Brain microvascular endothelial cell (primary cell): ENCODE measurements around the gene NEDD4.
A peak's percentile ranks its signal among the peaks of the same experiment; 100 is the strongest.

Experiments used
- DNase-seq: peaks from one replicate; pipeline ENCODE4 v3.0.0-alpha.2; 2020
- H3K27ac ChIP-seq: fragments of 250-450 bp; sonication (Bioruptor Pico); 2 replicates; pipeline ENCODE4 v1.5.1; 2020; ENCODE audit warnings: mild to moderate bottlenecking, moderate library complexity
- H3K27me3 ChIP-seq: fragments of 250-450 bp; sonication (Bioruptor Pico); replicated peaks from 2 replicates; pipeline ENCODE4 v1.5.1; 2020; ENCODE audit warnings: mild to moderate bottlenecking
- H3K36me3 ChIP-seq: fragments of 250-450 bp; sonication (Bioruptor Pico); replicated peaks from 2 replicates; pipeline ENCODE4 v1.5.1; 2020; ENCODE audit warnings: mild to moderate bottlenecking
- H3K4me3 ChIP-seq: 2 replicates; pipeline ENCODE4 v1.5.1; 2011; ENCODE audit warnings: low read depth, mild to moderate bottlenecking, control low read depth, low read length, moderate library complexity
- in situ Hi-C: cut with HindIII; loops from 2 replicates; pipeline ENCODE4 v1.10.0; 2017; ENCODE audit warnings: low sequenced_read_pairs, low pct_ligation_motif_present
- TF ChIP-seq, protein P1 (sequence below): IDR thresholded peaks from 2 replicates; pipeline ENCODE4 v1.5.1; 2011; ENCODE audit warnings: low read depth, mild to moderate bottlenecking, moderate library complexity, low read length, control low read depth, inconsistent platforms; ENCODE audit errors: missing control alignments

The NEDD4 gene

GRCh38 chr15:55915876-55916567 is 77.4 kb downstream of the NEDD4 start:
- Histone ChIP-seq H3K27me3 (no peaks in the 10 kb centered on the region), H3K27ac (no peak overlapping the region), H3K4me3 (no peak overlapping the region), H3K36me3 (no peaks in the 10 kb centered on the region)
- in situ Hi-C loops: no loop called here
- TF ChIP-seq, protein P1, sequence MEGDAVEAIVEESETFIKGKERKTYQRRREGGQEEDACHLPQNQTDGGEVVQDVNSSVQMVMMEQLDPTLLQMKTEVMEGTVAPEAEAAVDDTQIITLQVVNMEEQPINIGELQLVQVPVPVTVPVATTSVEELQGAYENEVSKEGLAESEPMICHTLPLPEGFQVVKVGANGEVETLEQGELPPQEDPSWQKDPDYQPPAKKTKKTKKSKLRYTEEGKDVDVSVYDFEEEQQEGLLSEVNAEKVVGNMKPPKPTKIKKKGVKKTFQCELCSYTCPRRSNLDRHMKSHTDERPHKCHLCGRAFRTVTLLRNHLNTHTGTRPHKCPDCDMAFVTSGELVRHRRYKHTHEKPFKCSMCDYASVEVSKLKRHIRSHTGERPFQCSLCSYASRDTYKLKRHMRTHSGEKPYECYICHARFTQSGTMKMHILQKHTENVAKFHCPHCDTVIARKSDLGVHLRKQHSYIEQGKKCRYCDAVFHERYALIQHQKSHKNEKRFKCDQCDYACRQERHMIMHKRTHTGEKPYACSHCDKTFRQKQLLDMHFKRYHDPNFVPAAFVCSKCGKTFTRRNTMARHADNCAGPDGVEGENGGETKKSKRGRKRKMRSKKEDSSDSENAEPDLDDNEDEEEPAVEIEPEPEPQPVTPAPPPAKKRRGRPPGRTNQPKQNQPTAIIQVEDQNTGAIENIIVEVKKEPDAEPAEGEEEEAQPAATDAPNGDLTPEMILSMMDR: no peak
- DNase-seq: no peak

GRCh38 chr15:55915221-55915620 is 78.2 kb downstream of the NEDD4 start:
- Histone ChIP-seq H3K36me3 (no peaks in the 10 kb centered on the region), H3K27ac (no peak overlapping the region), H3K4me3 (peak overlapping the region; percentile 18), H3K27me3 (no peaks in the 10 kb centered on the region)
- TF ChIP-seq, protein P1: no peak
- in situ Hi-C loops: no loop called here
- no peak for DNase-seq

DNA sequence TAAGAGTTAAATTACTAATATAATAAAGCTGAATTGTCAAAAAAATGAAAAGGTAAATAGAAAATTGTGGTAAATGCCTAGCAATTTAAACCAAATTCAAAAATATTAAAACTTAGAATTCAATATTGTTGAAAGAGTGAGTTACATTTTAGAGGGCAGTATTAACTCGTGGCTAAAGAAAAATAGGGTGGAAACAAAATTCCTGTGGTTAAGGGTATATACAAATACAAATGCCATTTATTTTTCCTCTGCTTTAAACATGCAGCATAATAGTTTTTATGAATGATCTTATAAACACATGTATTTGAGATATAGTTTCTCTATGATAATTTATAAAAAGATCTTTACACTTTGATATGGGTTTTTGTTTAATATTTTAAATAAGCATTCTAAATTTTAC is 79.0 kb downstream of the NEDD4 start:
- in situ Hi-C loops: no loop called here
- Histone ChIP-seq H3K4me3 (no peak overlapping the region), H3K27ac (no peak overlapping the region), H3K36me3 (no peaks in the 10 kb centered on the region), H3K27me3 (no peaks in the 10 kb centered on the region)
- TF ChIP-seq, protein P1: no peak
- DNase-seq: no peak

GRCh38 chr15:55912982-55913381 is 80.4 kb downstream of the NEDD4 start:
- Histone ChIP-seq H3K27me3 (no peaks in the 10 kb centered on the region), H3K36me3 (no peaks in the 10 kb centered on the region), H3K4me3 (no peak overlapping the region), H3K27ac (no peak overlapping the region)
- TF ChIP-seq, protein P1: no peak
- in situ Hi-C loops: no loop called here
- no peak for DNase-seq

GRCh38 chr15:55909036-55909811 is 84.2 kb downstream of the NEDD4 start:
- in situ Hi-C loops: no loop called here
- DNase-seq: peak; percentile 34
- Histone ChIP-seq H3K4me3 (no peak overlapping the region), H3K27me3 (no peaks in the 10 kb centered on the region), H3K27ac (no peak overlapping the region), H3K36me3 (no peaks in the 10 kb centered on the region)
- TF ChIP-seq, protein P1: no peak
